ENCODE data around the gene RHOG. TPM values are rescaled to one million over a fixed set of nuclear protein-coding genes. Genes with fewer than 3 reads are reported as not detected.

RHOG gene
- total and polyA plus RNA-seq, 9 of the 15 experiments (the other 6 are each of a cell fraction or from before 2014, with no cell fraction given): 22.6 to 162 (median 80.3) TPM

DNA sequence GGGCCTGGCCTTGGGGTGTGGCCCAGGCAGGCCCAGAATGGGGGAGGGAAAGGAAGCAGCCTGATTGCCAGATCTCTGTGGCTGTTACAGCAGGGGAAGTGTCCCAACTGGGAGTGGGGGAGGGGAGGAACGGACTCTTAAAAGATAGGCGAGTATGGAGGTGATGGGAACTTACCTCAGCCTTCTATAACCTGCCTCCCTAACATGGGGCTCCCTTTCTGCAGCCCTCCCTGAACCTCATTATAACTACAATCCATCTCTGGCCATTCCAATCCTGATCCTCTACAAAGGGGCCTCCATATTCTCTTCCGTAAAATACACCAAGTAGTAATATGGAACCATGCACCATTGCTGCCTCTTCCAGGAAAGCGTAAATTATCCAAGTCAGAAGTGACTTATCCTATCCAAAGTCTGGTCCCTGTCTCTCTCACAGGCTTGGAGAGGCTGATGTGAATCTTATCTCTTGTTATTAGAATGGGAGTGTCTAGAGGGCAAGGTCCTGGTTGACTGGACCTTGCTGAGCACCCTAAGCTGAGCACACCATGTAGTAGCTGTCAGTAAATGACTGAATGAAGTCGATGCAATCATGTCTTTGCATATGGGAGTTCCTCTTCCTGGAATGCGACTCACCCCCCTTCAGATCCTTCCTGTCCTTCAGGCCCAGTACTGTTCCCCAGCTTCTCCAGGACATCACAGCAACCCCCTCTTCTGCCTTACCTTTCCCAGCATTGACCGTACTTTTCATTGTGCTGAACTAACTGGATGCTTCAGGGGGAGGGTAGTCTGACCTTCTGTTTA lies 5.9 kb downstream of the RHOG start (continued):
- TF ChIP-seq KLF1 (tag; IDR thresholded peaks at IDR 0.05): no peak
- TF ChIP-seq EZH2 (IDR thresholded peaks at IDR 0.05; ENCODE audit: borderline replicate concordance, low read depth, low read length): no peak
- no peak for TF ChIP-seq ZNF780A (CRISPR knock-in tag; IDR thresholded peaks at IDR 0.05)
- TF ChIP-seq ZFP30 (CRISPR knock-in tag; IDR thresholded peaks at IDR 0.05; ENCODE audit: borderline replicate concordance): no peak
- TF ChIP-seq ZNF316 (IDR thresholded peaks at IDR 0.05): peak; percentile 74
- TF ChIP-seq ZNF41 (CRISPR knock-in tag; conservative IDR thresholded peaks at IDR 0.05): no peak
- TF ChIP-seq, protein P1, sequence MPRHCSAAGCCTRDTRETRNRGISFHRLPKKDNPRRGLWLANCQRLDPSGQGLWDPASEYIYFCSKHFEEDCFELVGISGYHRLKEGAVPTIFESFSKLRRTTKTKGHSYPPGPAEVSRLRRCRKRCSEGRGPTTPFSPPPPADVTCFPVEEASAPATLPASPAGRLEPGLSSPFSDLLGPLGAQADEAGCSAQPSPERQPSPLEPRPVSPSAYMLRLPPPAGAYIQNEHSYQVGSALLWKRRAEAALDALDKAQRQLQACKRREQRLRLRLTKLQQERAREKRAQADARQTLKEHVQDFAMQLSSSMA (CRISPR knock-in tag; IDR thresholded peaks at IDR 0.05): no peak
- no peak for TF ChIP-seq ILK (tag; IDR thresholded peaks at IDR 0.05; ENCODE audit: borderline replicate concordance, low read depth)
- peak; percentile 30; the same call in 1 of the 2 replicates for TF ChIP-seq FOSL1 (tag; conservative IDR thresholded peaks at IDR 0.05)
- no peak for TF ChIP-seq DNMT1 (IDR thresholded peaks at IDR 0.05)
- TF ChIP-seq KLF10 (CRISPR knock-in tag; IDR thresholded peaks at IDR 0.05): no peak
- TF ChIP-seq, protein P2, sequence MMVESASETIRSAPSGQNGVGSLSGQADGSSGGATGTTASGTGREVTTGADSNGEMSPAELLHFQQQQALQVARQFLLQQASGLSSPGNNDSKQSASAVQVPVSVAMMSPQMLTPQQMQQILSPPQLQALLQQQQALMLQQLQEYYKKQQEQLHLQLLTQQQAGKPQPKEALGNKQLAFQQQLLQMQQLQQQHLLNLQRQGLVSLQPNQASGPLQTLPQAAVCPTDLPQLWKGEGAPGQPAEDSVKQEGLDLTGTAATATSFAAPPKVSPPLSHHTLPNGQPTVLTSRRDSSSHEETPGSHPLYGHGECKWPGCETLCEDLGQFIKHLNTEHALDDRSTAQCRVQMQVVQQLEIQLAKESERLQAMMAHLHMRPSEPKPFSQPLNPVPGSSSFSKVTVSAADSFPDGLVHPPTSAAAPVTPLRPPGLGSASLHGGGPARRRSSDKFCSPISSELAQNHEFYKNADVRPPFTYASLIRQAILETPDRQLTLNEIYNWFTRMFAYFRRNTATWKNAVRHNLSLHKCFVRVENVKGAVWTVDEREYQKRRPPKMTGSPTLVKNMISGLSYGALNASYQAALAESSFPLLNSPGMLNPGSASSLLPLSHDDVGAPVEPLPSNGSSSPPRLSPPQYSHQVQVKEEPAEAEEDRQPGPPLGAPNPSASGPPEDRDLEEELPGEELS (CRISPR knock-in tag; IDR thresholded peaks at IDR 0.05; ENCODE audit: borderline replicate concordance): no peak
- TF ChIP-seq SMC3 (conservative IDR thresholded peaks at IDR 0.05; ENCODE audit: insufficient read depth, low read depth, low read length): no peak
- no peak for TF ChIP-seq CCAR2 (IDR thresholded peaks at IDR 0.05; ENCODE audit: low read depth, low read length)
- no peak for TF ChIP-seq ZNF311 (CRISPR knock-in tag; IDR thresholded peaks at IDR 0.05)
- no peak for TF ChIP-seq HDAC8 (tag; IDR thresholded peaks at IDR 0.05)
- TF ChIP-seq, protein P3, sequence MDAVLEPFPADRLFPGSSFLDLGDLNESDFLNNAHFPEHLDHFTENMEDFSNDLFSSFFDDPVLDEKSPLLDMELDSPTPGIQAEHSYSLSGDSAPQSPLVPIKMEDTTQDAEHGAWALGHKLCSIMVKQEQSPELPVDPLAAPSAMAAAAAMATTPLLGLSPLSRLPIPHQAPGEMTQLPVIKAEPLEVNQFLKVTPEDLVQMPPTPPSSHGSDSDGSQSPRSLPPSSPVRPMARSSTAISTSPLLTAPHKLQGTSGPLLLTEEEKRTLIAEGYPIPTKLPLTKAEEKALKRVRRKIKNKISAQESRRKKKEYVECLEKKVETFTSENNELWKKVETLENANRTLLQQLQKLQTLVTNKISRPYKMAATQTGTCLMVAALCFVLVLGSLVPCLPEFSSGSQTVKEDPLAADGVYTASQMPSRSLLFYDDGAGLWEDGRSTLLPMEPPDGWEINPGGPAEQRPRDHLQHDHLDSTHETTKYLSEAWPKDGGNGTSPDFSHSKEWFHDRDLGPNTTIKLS (IDR thresholded peaks at IDR 0.05; ENCODE audit: borderline replicate concordance, low read depth): peak; percentile 41; the same call in 1 of the 2 replicates
- TF ChIP-seq, protein P4, sequence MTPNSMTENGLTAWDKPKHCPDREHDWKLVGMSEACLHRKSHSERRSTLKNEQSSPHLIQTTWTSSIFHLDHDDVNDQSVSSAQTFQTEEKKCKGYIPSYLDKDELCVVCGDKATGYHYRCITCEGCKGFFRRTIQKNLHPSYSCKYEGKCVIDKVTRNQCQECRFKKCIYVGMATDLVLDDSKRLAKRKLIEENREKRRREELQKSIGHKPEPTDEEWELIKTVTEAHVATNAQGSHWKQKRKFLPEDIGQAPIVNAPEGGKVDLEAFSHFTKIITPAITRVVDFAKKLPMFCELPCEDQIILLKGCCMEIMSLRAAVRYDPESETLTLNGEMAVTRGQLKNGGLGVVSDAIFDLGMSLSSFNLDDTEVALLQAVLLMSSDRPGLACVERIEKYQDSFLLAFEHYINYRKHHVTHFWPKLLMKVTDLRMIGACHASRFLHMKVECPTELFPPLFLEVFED (CRISPR knock-in tag; conservative IDR thresholded peaks at IDR 0.05): no peak; the same call in 1 of the 2 replicates
- TF ChIP-seq, protein P5, sequence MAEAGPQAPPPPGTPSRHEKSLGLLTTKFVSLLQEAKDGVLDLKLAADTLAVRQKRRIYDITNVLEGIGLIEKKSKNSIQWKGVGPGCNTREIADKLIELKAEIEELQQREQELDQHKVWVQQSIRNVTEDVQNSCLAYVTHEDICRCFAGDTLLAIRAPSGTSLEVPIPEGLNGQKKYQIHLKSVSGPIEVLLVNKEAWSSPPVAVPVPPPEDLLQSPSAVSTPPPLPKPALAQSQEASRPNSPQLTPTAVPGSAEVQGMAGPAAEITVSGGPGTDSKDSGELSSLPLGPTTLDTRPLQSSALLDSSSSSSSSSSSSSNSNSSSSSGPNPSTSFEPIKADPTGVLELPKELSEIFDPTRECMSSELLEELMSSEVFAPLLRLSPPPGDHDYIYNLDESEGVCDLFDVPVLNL (CRISPR knock-in tag; IDR thresholded peaks at IDR 0.05; ENCODE audit: low read depth): no peak
- TF ChIP-seq SMAD4 (CRISPR knock-in tag; conservative IDR thresholded peaks at IDR 0.05): peak; percentile 92

Data from K562 (cell line).